Stimulated activated CD4-positive, alpha-beta T cell treated with anti-CD3 and anti-CD28 coated beads, Interleukin-1b, Interleukin-23, amount 100 ng/mL, for 1 hour (primary cell): ENCODE measurements around the gene PCSK6.

Experiments used
- DNase-seq, 2 donors: peaks; one replicate each; pipeline ENCODE4 v3.0.0-alpha.2; 2020; ENCODE audit warnings: low read depth in 2 of 2

PCSK6 gene

GRCh38 chr15:101447168-101447533, 42.4 kb downstream of the PCSK6 start:
- DNase-seq: no peak

GRCh38 chr15:101446518-101447167, 42.9 kb downstream of the PCSK6 start:
- DNase-seq: no peak

DNA sequence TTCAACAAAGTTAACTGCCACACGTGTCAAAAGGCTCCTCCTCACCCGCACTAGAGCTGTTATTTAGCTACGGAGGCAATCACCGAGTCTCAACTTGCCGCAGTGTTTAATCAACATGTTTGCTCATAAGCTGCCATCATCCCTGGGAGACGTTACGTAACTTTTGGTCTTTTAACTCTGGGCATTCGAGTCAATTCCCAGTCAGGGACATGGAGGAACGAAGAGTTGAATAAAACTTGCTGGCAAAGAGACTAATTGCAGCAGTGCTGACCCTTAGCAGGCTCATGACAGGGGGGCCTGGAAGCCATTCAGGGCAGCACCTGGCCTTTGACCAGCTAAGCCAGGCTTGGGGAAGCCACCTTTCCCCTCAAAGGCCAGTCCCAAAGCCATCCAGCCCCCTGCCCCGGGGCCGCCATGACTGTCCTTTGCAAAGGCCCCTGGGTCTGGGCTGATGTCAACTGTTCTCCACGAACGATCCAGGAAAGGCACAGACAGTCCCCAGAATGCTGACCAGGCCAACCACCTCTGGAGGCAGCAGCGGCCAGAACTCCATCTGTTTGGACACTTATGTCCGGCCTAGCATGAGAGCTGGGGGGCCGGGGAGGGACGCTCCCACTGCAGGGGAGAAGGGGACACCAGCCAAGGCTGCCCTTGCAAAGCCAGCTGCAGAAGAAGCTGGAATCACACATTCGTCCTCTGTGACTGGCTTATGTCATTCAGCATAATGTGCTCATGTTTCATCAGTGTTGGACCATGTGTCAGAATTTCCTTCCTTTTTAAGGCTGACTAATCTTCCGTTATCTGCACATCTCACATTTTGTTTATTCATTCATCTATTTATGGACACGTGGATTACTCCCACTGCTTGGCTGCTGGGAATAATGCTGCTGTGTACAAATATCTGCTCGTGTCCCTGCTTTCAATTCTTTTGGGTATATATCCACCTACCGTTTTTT, 43.7 kb downstream of the PCSK6 start:
- DNase-seq: no peak

- DNase-seq: no peak
Measured at GRCh38 chr15:101444807-101445508, 44.5 kb downstream of the PCSK6 start.

- no peak for DNase-seq
Measured at GRCh38 chr15:101444015-101444414, 45.5 kb downstream of the PCSK6 start.

- no peak for DNase-seq
Measured at GRCh38 chr15:101442272-101442671, 47.2 kb downstream of the PCSK6 start.

- DNase-seq: no peak
Measured at GRCh38 chr15:101441696-101442095, 47.8 kb downstream of the PCSK6 start.

DNA sequence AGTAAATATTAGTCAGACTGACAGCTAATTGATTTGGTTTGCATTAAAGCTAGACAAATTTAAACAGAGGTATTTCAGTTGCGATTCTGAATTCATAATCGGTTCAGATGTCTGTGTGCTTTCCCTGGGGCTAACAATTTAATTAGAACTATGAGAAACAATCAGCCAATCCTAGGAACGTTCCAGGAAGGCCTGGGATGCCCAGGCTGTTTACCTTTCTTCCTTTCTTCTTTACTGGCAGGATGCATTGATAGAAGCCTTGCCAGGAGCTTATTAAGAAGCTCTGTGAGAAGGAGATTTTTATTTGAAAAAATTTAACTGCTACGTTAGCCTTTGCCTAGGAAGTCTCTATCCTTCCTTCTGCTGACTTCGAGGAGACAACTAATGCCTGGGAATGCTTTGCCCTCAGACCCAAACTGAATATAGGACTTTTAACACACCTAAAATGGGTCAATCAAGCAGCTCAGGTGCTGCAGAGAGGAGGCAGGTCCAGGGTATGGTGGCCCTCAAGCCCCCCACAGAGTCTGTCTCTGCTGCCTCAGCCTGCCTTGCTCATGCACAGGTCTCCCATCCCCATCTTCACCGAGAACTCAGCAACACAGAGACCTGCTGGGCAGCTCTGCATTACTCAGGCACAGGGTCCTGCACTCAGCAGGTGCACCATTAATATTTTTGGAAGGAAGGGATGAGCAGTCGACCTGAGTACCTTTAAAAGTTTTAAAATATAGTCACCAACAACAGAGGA, 48.5 kb downstream of the PCSK6 start:
- no peak for DNase-seq

DNA sequence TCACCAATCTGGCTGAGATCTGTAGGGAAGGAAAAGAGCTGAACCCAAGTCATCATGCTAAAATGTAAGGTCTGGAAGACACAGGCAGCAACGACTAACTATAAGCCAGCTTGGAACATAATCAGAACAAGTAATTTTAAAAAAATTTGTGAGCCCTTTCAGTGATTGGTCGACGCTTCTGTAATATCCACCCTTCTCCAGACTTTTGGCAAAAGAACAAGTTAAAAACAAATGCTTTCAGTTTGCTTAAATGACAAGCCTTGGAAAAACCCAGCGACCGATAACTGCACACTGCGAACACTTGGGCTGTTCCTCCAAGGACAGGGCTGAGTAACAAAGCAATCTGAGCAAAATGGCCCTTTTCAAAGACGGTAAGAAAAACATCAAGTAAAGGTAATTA, 49.6 kb downstream of the PCSK6 start:
- DNase-seq: no peak

- no peak for DNase-seq
Measured at GRCh38 chr15:101439285-101439919, 50.1 kb downstream of the PCSK6 start.

- no peak for DNase-seq
Measured at GRCh38 chr15:101438482-101439284, 50.8 kb downstream of the PCSK6 start.

GRCh38 chr15:101437618-101438481, 51.7 kb downstream of the PCSK6 start:
- no peak for DNase-seq

DNA sequence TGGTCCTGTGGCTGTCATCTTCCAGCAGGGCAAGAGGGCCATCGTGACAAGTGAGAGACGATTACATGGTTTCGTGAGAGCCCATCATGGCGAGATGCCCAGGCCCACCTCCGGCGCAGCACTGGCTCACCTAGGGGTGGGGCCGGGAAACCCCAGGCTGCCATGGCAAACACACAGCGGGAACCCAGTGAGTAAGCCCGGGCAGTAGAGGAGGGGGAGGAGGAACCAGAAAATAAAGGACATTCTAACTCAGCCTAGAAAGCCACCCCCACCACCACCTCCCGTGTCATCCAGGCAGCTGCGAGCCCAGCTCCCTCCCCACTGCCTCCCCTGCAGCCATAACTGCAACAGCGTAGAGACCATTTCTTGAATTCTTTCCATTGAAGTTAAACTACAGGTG, 52.3 kb downstream of the PCSK6 start:
- DNase-seq: no peak

GRCh38 chr15:101436526-101436925, 53.0 kb downstream of the PCSK6 start:
- no peak for DNase-seq

DNA sequence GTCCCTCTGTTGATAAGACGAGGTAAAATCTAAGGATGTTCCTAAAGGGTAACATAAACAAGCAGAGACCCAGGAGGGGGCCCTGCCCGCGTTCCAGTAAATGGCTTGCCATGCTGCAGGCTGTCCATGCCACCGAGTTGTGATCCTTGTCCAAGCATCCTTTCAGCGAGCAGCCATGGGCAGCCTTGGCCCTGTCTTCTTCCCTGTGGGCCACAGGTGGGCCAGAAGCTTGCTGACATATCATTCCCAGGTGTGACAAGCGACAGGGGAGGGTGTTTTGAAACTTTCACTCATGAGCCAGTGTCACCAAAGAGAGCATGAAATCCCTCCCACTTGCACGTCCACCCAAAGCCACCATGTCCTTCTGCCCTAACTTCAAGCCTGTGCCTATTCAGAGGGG, 53.7 kb downstream of the PCSK6 start:
- no peak for DNase-seq

DNA sequence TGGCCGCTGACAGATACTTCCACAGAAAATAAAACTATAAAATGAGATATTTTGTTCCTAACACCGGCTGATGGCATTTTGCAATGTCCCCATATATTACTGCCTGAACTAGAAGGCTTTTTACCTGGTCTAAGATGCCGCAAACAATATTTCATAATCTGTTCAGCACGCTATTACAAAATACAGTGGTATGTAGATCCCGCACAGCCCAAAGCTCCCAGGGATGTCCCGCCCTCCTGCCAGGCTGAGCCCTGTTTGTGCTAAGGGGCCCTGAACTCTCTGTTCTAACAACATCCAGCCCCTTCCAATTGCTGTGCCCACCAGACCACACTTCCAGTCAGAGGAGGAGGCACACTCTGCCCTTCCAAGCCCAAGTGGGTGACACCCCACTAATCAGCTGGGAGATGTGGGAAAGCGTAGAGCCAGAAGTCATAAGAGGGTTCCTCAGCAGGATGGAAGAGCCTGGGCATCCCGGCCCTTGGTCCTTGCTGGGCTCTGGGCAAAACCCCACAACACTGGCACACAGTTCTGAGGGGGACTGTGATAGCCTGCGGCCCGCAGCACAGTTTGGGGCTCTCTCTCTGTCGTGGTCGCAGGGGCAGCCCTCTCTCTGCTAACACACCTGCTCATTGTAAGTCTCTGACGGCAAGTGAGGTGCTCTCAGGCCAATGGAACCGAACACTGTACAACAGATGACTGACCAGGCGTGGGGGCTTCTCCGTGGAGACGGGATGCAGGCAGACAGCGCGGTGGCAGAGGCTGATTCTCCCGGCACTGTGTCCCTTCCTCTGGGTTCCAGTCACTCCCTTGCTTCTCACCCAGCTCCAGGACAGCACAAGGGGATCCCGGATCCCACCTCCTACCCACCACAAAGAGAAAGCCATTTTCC, 55.2 kb downstream of the PCSK6 start:
- DNase-seq: no peak

GRCh38 chr15:101433396-101433795, 56.1 kb downstream of the PCSK6 start:
- no peak for DNase-seq

DNA sequence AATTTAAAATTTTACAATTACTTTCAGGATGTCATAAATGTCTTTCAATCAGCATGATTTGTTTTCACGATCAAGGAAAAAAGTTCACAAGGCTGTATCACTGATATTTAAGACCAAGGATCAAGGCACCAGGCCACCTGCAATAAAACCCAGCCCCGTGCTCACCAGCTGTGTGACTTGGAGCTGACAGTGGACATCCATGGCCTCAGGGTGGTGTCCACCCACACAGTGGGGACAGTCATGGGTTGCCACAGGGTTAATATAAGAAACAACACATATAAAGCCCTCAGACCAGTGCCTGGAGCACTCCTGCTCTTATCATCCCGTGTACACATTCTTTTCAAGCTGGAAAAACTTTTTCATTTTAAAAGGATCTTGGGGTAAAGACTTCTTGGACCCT, 56.5 kb downstream of the PCSK6 start:
- no peak for DNase-seq

DNA sequence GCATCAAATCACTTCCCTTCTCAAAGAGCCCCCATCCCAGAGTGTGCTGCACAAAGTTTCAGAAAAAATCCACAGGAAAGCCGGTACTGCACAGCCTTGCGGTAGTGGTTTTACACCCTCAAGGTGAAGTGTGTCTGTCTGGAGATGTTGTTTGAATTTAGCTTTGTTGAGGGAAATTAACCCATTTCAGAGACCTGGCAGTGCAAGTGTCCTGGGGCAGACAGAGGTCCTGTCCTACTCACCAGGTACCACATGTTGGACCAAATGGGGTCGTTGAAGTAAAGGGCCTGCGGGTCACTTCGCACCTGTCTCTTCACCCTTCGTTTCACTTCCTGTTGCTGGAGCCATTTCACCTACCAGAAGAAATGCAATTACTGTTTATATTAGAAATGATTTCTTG, 57.8 kb downstream of the PCSK6 start:
- no peak for DNase-seq
